ACC112 (cell line): Measurements from ENCODE around the gene CHST11.

ENCODE experiments used
- H2AFZ ChIP-seq: fragments of 200-600 bp; sonication (generic); one replicate; pipeline ENCODE4 v1.6.0; 2017; ENCODE audit warnings: antibody characterized with exemption, low read length; ENCODE audit not compliant: unreplicated experiment
- H3K27ac ChIP-seq: fragments of 200-600 bp; sonication (generic); 2 replicates; pipeline ENCODE4 v1.5.1; 2014; ENCODE audit warnings: low read depth, mild to moderate bottlenecking, antibody characterized with exemption, low read length, moderate library complexity
- H3K27me3 ChIP-seq: fragments of 200-600 bp; sonication (generic); 2 replicates; pipeline ENCODE4 v1.6.1; 2014; ENCODE audit warnings: mild to moderate bottlenecking, antibody characterized with exemption, low read length, moderate library complexity, mixed read lengths; ENCODE audit not compliant: insufficient read depth
- H3K36me3 ChIP-seq: fragments of 200-600 bp; sonication (generic); 2 replicates; pipeline ENCODE4 v1.6.1; 2016; ENCODE audit warnings: mild to moderate bottlenecking, antibody characterized with exemption, low read length, moderate library complexity, mixed read lengths; ENCODE audit not compliant: insufficient read depth
- H3K4me1 ChIP-seq: fragments of 200-600 bp; sonication (generic); one replicate; pipeline ENCODE4 v1.6.1; 2016; ENCODE audit warnings: low read length, mixed read lengths; ENCODE audit not compliant: insufficient read depth, unreplicated experiment, control insufficient read depth
- H3K4me3 ChIP-seq: fragments of 200-600 bp; sonication (generic); 2 replicates; pipeline ENCODE4 v1.5.1; 2014; ENCODE audit warnings: mild to moderate bottlenecking, low read depth, low read length
- H3K79me2 ChIP-seq: fragments of 200-600 bp; sonication (generic); one replicate; pipeline ENCODE4 v1.6.0; 2016; ENCODE audit warnings: low read length; ENCODE audit not compliant: control insufficient read depth, unreplicated experiment, insufficient read depth

The CHST11 gene

GRCh38 chr12:104575442-104576186 lies 118.9 kb downstream of the CHST11 start:
- Histone ChIP-seq H3K4me1 (peaks cover 33% of the 10 kb centered on the region), H3K27ac (no peak overlapping the region), H3K79me2 (peaks cover 10% of the 10 kb centered on the region), H2AFZ (no peak overlapping the region), H3K36me3 (no peaks in the 10 kb centered on the region), H3K27me3 (no peaks in the 10 kb centered on the region), H3K4me3 (no peak overlapping the region)

GRCh38 chr12:104576187-104576778 lies 119.5 kb downstream of the CHST11 start:
- Histone ChIP-seq H2AFZ (no peak overlapping the region), H3K4me3 (no peak overlapping the region), H3K27ac (no peak overlapping the region), H3K27me3 (no peaks in the 10 kb centered on the region), H3K36me3 (no peaks in the 10 kb centered on the region), H3K4me1 (peaks cover 33% of the 10 kb centered on the region), H3K79me2 (peaks cover 10% of the 10 kb centered on the region)

- H3K27ac ChIP-seq, result no peak overlapping the region
- no peaks in the 10 kb centered on the region for H3K27me3 ChIP-seq
- H2AFZ ChIP-seq, result no peak overlapping the region
- no peaks in the 10 kb centered on the region for H3K36me3 ChIP-seq
- no peak overlapping the region for H3K4me3 ChIP-seq
- peaks cover 10% of the 10 kb centered on the region for H3K79me2 ChIP-seq
- H3K4me1 ChIP-seq, result peaks cover 33% of the 10 kb centered on the region
Observed at GRCh38 chr12:104576980-104577580, 120.3 kb downstream of the CHST11 start.

- H3K4me1 ChIP-seq, result peaks cover 33% of the 10 kb centered on the region
Observed at GRCh38 chr12:104577581-104577981, 120.8 kb downstream of the CHST11 start.

GRCh38 chr12:104578453-104578852 lies 121.7 kb downstream of the CHST11 start:
- Histone ChIP-seq H3K4me3 (peak overlapping the region; percentile 18; the same call in 1 of the 2 replicates), H2AFZ (no peak overlapping the region), H3K36me3 (no peaks in the 10 kb centered on the region), H3K27ac (peak overlapping the region; percentile 38), H3K27me3 (no peaks in the 10 kb centered on the region), H3K4me1 (peaks cover 33% of the 10 kb centered on the region), H3K79me2 (peaks cover 10% of the 10 kb centered on the region)

More at GRCh38 chr12:104577581-104577981, 120.8 kb downstream of the CHST11 start:
- peaks cover 10% of the 10 kb centered on the region for H3K79me2 ChIP-seq
- peak overlapping the region; percentile 38; the same call in 1 of the 2 replicates for H3K27ac ChIP-seq
- H3K36me3 ChIP-seq, result no peaks in the 10 kb centered on the region
- no peak overlapping the region for H2AFZ ChIP-seq
- H3K27me3 ChIP-seq, result no peaks in the 10 kb centered on the region
- H3K4me3 ChIP-seq, result no peak overlapping the region

GRCh38 chr12:104579718-104580495 lies 123.2 kb downstream of the CHST11 start:
- Histone ChIP-seq H2AFZ (no peak overlapping the region), H3K36me3 (no peaks in the 10 kb centered on the region), H3K4me3 (peak overlapping the region; percentile 17; the same call in 1 of the 2 replicates), H3K79me2 (peaks cover 10% of the 10 kb centered on the region), H3K27ac (no peak overlapping the region), H3K4me1 (peaks cover 33% of the 10 kb centered on the region), H3K27me3 (no peaks in the 10 kb centered on the region)

- no peak overlapping the region for H3K4me3 ChIP-seq
- no peak overlapping the region for H2AFZ ChIP-seq
- H3K36me3 ChIP-seq, result no peaks in the 10 kb centered on the region
- H3K27me3 ChIP-seq, result no peaks in the 10 kb centered on the region
- H3K4me1 ChIP-seq, result peaks cover 33% of the 10 kb centered on the region
- peaks cover 15% of the 10 kb centered on the region for H3K79me2 ChIP-seq
- H3K27ac ChIP-seq, result no peak overlapping the region
Observed at GRCh38 chr12:104581005-104581570, 124.3 kb downstream of the CHST11 start.

- Histone ChIP-seq H3K27ac (no peak overlapping the region), H3K4me1 (peaks cover 29% of the 10 kb centered on the region), H3K4me3 (no peak overlapping the region), H3K27me3 (no peaks in the 10 kb centered on the region), H3K36me3 (no peaks in the 10 kb centered on the region), H2AFZ (no peak overlapping the region), H3K79me2 (peaks cover 15% of the 10 kb centered on the region)
Observed at GRCh38 chr12:104582739-104583138, 126.0 kb downstream of the CHST11 start.

- Histone ChIP-seq H3K27ac (no peak overlapping the region), H2AFZ (no peak overlapping the region), H3K36me3 (no peaks in the 10 kb centered on the region), H3K4me3 (no peak overlapping the region), H3K27me3 (no peaks in the 10 kb centered on the region), H3K4me1 (peaks cover 29% of the 10 kb centered on the region), H3K79me2 (peaks cover 15% of the 10 kb centered on the region)
Observed at GRCh38 chr12:104583301-104583700, 126.6 kb downstream of the CHST11 start.

GRCh38 chr12:104585448-104586055 lies 128.8 kb downstream of the CHST11 start:
- Histone ChIP-seq H3K4me3 (no peak overlapping the region), H3K79me2 (peaks cover 6% of the 10 kb centered on the region), H2AFZ (no peak overlapping the region), H3K36me3 (no peaks in the 10 kb centered on the region), H3K4me1 (peaks cover 14% of the 10 kb centered on the region), H3K27ac (no peak overlapping the region), H3K27me3 (no peaks in the 10 kb centered on the region)
